SK-N-SH treated with all-trans-retinoic acid at 6 μM for 48 hours (cell line): ENCODE data around the gene TRDMT1.

Experiments used
- ATAC-seq: fragments of 200-7000 bp; cut with Tn5 transposase; 3 replicates; pipeline ENCODE4 v1.9.1; 2020; ENCODE audit warnings: mild to moderate bottlenecking, moderate library complexity
- ARNTL ChIP-seq: fragments of 450-650 bp; formaldehyde crosslinking; IDR thresholded peaks from 2 replicates; pipeline ENCODE4 v1.5.0; 2020; ENCODE audit warnings: low read depth, mild to moderate bottlenecking, moderate library complexity, borderline replicate concordance
- CSDC2 ChIP-seq: fragments of 250-450 bp; sonication (Bioruptor Pico); IDR thresholded peaks from 2 replicates; pipeline ENCODE4 v1.5.0; 2020; ENCODE audit warnings: mild to moderate bottlenecking, moderate library complexity
- ESRRG ChIP-seq: fragments of 250-450 bp; sonication (Bioruptor Pico); IDR thresholded peaks from 2 replicates; pipeline ENCODE4 v1.6.1; 2021; ENCODE audit warnings: mild to moderate bottlenecking
- GLIS3 ChIP-seq: fragments of 250-450 bp; sonication (Bioruptor Pico); IDR thresholded peaks from 2 replicates; pipeline ENCODE4 v1.5.0; 2020; ENCODE audit warnings: mild to moderate bottlenecking, moderate library complexity
- ISL1 ChIP-seq: fragments of 250-450 bp; sonication (Bioruptor Pico); IDR thresholded peaks from 2 replicates; pipeline ENCODE4 v2.1.2; 2022; ENCODE audit warnings: mild to moderate bottlenecking, moderate library complexity
- OSR1 ChIP-seq: fragments of 250-450 bp; sonication (Bioruptor Pico); IDR thresholded peaks from 2 replicates; pipeline ENCODE4 v1.8.0; 2022; ENCODE audit warnings: moderate library complexity, mild to moderate bottlenecking, inconsistent platforms
- PPARA ChIP-seq: fragments of 250-450 bp; sonication (Bioruptor Pico); IDR thresholded peaks from 2 replicates; pipeline ENCODE4 v1.5.0; 2020; ENCODE audit warnings: mild to moderate bottlenecking, borderline replicate concordance
- RARB ChIP-seq: fragments of 250-450 bp; sonication (Bioruptor Pico); IDR thresholded peaks from 2 replicates; pipeline ENCODE4 v1.8.0; 2021; ENCODE audit warnings: mild to moderate bottlenecking, moderate library complexity
- SNAI2 ChIP-seq: fragments of 250-450 bp; sonication (Bioruptor Pico); IDR thresholded peaks from 2 replicates; pipeline ENCODE4 v1.5.0; 2020; ENCODE audit warnings: mild to moderate bottlenecking, moderate library complexity
- TCF4 ChIP-seq: fragments of 250-450 bp; sonication (Bioruptor Pico); IDR thresholded peaks from 2 replicates; pipeline ENCODE4 v1.8.0; 2021; ENCODE audit warnings: mild to moderate bottlenecking, moderate library complexity, borderline replicate concordance
- TOX ChIP-seq: fragments of 250-450 bp; sonication (Bioruptor Pico); IDR thresholded peaks from 2 replicates; pipeline ENCODE4 v1.8.0; 2021; ENCODE audit warnings: mild to moderate bottlenecking, moderate library complexity, borderline replicate concordance
- ZC3H10 ChIP-seq: fragments of 250-450 bp; sonication (Bioruptor Pico); IDR thresholded peaks from 2 replicates; pipeline ENCODE4 v1.5.1; 2021; ENCODE audit warnings: mild to moderate bottlenecking, moderate library complexity
- ZFP3 ChIP-seq: fragments of 250-450 bp; sonication (Bioruptor Pico); IDR thresholded peaks from 2 replicates; pipeline ENCODE4 v1.5.0; 2020; ENCODE audit warnings: mild to moderate bottlenecking, moderate library complexity
- ZNF565 ChIP-seq: fragments of 450-650 bp; formaldehyde crosslinking; conservative IDR thresholded peaks from 2 replicates; pipeline ENCODE4 v1.5.0; 2020; ENCODE audit warnings: low read depth, mild to moderate bottlenecking, moderate library complexity
- ZNF8 ChIP-seq: fragments of 450-650 bp; formaldehyde crosslinking; IDR thresholded peaks from 2 replicates; pipeline ENCODE4 v1.5.0; 2020; ENCODE audit warnings: mild to moderate bottlenecking, moderate library complexity
- TF ChIP-seq, protein P1 (sequence below): fragments of 250-450 bp; sonication (Bioruptor Pico); IDR thresholded peaks from 2 replicates; pipeline ENCODE4 v1.8.0; 2020; ENCODE audit warnings: mild to moderate bottlenecking, moderate library complexity, borderline replicate concordance
- TF ChIP-seq, protein P2 (sequence below): fragments of 250-450 bp; sonication (Bioruptor Pico); IDR thresholded peaks from 2 replicates; pipeline ENCODE4 v1.5.1; 2021; ENCODE audit warnings: mild to moderate bottlenecking, moderate library complexity
- TF ChIP-seq, protein P3 (sequence below): fragments of 250-450 bp; sonication (Bioruptor Pico); IDR thresholded peaks from 2 replicates; pipeline ENCODE4 v1.8.0; 2021; ENCODE audit warnings: low read depth, mild to moderate bottlenecking, moderate library complexity, borderline replicate concordance

TRDMT1 gene

DNA sequence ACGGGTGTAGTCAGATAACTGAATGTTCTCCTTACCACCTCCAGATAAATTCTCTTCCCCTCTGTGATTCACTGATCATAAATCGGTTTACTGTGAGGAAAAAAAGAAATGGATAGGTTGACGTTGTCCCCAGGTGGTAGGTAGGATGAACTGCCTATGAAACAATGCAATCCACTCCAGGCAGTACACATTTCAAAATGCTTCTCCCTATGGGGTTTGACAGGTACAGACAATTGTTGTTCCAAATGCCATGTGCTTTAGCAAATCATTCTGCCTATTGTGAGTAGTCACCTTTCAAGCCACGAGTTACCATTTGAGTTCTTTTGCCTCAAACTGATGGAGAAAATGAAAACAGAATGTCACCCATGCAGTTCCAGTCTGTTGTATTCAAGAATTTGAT lies 48.3 kb upstream of the TRDMT1 start:
- TF ChIP-seq CSDC2 (CRISPR knock-in tag) (no peak), ZFP3 (CRISPR knock-in tag) (no peak), RARB (CRISPR knock-in tag) (no peak), GLIS3 (CRISPR knock-in tag) (no peak), PPARA (CRISPR knock-in tag) (no peak), ZC3H10 (CRISPR knock-in tag) (no peak), ARNTL (CRISPR knock-in tag) (no peak), ZNF565 (CRISPR knock-in tag) (no peak)
- TF ChIP-seq, all 23 proteins: peak for 0
- ATAC-seq: peak; percentile 86

DNA sequence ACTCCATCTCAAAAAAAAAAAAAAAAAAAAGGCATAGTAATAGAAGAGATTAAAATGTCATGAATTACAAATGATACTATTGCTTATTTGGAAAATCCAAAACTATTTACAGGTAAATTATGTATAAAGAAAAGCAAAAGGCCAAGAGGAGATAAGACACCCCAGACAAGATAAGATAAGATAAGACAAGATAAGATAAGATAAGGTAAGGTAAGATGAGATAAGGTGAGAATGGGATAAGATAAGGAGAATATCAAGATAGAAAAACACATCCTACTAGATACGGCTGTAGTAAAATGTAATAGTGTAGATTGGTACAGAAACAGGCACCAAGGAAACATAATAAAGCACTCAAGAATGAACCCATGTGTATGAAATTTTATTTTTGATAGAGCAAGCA lies 47.5 kb upstream of the TRDMT1 start:
- TF ChIP-seq GLIS3 (CRISPR knock-in tag) (no peak), ZNF565 (CRISPR knock-in tag) (no peak), ZFP3 (CRISPR knock-in tag) (no peak), ZNF8 (CRISPR knock-in tag) (no peak), RARB (CRISPR knock-in tag) (no peak), TOX (CRISPR knock-in tag) (no peak), ESRRG (CRISPR knock-in tag) (no peak), ARNTL (CRISPR knock-in tag) (no peak), SNAI2 (CRISPR knock-in tag) (no peak), TCF4 (CRISPR knock-in tag) (no peak)
- TF ChIP-seq, protein P1, sequence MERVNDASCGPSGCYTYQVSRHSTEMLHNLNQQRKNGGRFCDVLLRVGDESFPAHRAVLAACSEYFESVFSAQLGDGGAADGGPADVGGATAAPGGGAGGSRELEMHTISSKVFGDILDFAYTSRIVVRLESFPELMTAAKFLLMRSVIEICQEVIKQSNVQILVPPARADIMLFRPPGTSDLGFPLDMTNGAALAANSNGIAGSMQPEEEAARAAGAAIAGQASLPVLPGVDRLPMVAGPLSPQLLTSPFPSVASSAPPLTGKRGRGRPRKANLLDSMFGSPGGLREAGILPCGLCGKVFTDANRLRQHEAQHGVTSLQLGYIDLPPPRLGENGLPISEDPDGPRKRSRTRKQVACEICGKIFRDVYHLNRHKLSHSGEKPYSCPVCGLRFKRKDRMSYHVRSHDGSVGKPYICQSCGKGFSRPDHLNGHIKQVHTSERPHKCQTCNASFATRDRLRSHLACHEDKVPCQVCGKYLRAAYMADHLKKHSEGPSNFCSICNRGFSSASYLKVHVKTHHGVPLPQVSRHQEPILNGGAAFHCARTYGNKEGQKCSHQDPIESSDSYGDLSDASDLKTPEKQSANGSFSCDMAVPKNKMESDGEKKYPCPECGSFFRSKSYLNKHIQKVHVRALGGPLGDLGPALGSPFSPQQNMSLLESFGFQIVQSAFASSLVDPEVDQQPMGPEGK: no peak
- TF ChIP-seq, protein P2, sequence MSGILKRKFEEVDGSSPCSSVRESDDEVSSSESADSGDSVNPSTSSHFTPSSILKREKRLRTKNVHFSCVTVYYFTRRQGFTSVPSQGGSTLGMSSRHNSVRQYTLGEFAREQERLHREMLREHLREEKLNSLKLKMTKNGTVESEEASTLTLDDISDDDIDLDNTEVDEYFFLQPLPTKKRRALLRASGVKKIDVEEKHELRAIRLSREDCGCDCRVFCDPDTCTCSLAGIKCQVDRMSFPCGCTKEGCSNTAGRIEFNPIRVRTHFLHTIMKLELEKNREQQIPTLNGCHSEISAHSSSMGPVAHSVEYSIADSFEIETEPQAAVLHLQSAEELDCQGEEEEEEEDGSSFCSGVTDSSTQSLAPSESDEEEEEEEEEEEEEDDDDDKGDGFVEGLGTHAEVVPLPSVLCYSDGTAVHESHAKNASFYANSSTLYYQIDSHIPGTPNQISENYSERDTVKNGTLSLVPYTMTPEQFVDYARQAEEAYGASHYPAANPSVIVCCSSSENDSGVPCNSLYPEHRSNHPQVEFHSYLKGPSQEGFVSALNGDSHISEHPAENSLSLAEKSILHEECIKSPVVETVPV (CRISPR knock-in tag): no peak
- TF ChIP-seq, protein P3, sequence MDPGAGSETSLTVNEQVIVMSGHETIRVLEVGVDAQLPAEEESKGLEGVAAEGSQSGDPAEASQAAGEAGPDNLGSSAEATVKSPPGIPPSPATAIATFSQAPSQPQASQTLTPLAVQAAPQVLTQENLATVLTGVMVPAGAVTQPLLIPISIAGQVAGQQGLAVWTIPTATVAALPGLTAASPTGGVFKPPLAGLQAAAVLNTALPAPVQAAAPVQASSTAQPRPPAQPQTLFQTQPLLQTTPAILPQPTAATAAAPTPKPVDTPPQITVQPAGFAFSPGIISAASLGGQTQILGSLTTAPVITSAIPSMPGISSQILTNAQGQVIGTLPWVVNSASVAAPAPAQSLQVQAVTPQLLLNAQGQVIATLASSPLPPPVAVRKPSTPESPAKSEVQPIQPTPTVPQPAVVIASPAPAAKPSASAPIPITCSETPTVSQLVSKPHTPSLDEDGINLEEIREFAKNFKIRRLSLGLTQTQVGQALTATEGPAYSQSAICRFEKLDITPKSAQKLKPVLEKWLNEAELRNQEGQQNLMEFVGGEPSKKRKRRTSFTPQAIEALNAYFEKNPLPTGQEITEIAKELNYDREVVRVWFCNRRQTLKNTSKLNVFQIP: no peak
- TF ChIP-seq, all 23 proteins: peak for 0
- no peak for ATAC-seq

DNA sequence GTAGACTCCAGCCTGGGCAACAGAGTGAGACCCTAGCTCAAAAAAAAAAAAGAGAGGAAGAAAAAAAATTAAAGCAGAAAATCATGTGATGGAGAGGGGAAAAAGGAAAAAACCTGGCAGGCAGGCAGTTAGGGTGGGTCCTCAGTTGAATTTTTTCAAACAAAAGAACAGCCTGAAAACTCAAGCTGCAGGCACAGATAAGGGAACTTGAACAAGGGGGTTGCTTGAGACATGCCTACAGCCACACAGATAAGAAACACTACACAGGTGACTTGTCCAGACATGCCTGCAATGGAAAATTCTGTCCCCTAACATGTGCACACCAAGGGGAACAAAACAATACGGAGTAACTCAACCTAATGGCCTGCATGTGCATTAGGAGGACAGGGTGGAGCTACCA lies 45.7 kb upstream of the TRDMT1 start:
- TF ChIP-seq, protein P1: no peak
- TF ChIP-seq GLIS3 (CRISPR knock-in tag) (no peak), ZC3H10 (CRISPR knock-in tag) (no peak), TCF4 (CRISPR knock-in tag) (no peak), ESRRG (CRISPR knock-in tag) (no peak), ZNF8 (CRISPR knock-in tag) (no peak), RARB (CRISPR knock-in tag) (no peak), OSR1 (CRISPR knock-in tag) (no peak), ISL1 (CRISPR knock-in tag) (no peak), ZNF565 (CRISPR knock-in tag) (no peak)
- TF ChIP-seq, protein P2 (CRISPR knock-in tag): no peak
- TF ChIP-seq, protein P3: no peak
- ATAC-seq: no peak
